Testis (tissue), 3 donors: Measurements from ENCODE around the gene SSPN. TPM values are rescaled to one million over a fixed set of nuclear protein-coding genes. Genes with fewer than 3 reads are reported as not detected.

Experiments
- DNase-seq: peaks from one replicate; pipeline ENCODE4 v3.0.0-alpha.2; 2019
- H3K27ac ChIP-seq, 2 donors: fragments of 200-600 bp; sonication (generic); one replicate each; pipeline ENCODE4 v1.5.1; 2019
- H3K27me3 ChIP-seq: fragments of 200-600 bp; sonication (generic); one replicate; pipeline ENCODE4 v1.5.1; 2019
- H3K36me3 ChIP-seq: fragments of 200-600 bp; sonication (generic); one replicate; pipeline ENCODE4 v1.5.1; 2017; ENCODE audit warnings: low read depth; ENCODE audit errors: missing control alignments
- H3K4me1 ChIP-seq: fragments of 200-600 bp; sonication (generic); one replicate; pipeline ENCODE4 v1.5.1; 2019
- H3K4me3 ChIP-seq, 2 donors: fragments of 200-600 bp; sonication (generic); one replicate each; pipeline ENCODE4 v1.5.1; 2017 to 2019
- H3K9me3 ChIP-seq: fragments of 200-600 bp; sonication (generic); one replicate; pipeline ENCODE4 v1.5.1; 2017
- POLR2A ChIP-seq: fragments of 450-650 bp; IDR thresholded peaks from one replicate; pipeline ENCODE4 v1.6.1; 2017; ENCODE audit warnings: antibody characterized with exemption, mild to moderate bottlenecking, moderate library complexity
- WGBS, 2 donors: methylation state at CpG; one replicate each; pipeline ENCODE4 v1.1.5; 2018; 5-methylcytosine and 5-hydroxymethylcytosine counted together
- intact Hi-C: fragments of 100-400 bp; cut with DNase I; formaldehyde crosslinking; loops from one replicate; pipeline ENCODE4 v1.15.1; 2023; ENCODE audit warnings: low total_unique reads
- polyA plus RNA-seq: library from polyadenylated mRNA; stranded (reverse); fragments of 350-450 nt; fragmentation: Illumina TruSeq; extraction: RNeasy Lipid Tissue Mini Kit (QIAGEN cat#74804); gene quantifications from one replicate; pipeline ENCODE4 v1.2.3, GENCODE V29; 2014; ENCODE audit warnings: low read depth, low replicate concordance; ENCODE audit not compliant: insufficient read depth
- total RNA-seq, 2 donors: library from RNA; depleted of rRNA; stranded (reverse); fragments of >200 nt; gene quantifications; one replicate each; pipeline ENCODE4 v1.2.3, GENCODE V29; 2016
- TF ChIP-seq, protein P1 (sequence below), 3 experiments: fragments of 450-650 bp in 2 of 3; fragments of 200-600 bp in 1 of 3; sonication (generic) in 1 of 3; IDR thresholded peaks; one replicate each; pipeline ENCODE4 v1.5.1; 2016 to 2019; ENCODE audit warnings: antibody characterized with exemption in 3 of 3, mild to moderate bottlenecking in 2 of 3, moderate library complexity in 1 of 3

SSPN gene
- total and polyA plus RNA-seq, 3 donors from 2014 or later = 17.8 to 41.6 (median 25.5) TPM

DNA sequence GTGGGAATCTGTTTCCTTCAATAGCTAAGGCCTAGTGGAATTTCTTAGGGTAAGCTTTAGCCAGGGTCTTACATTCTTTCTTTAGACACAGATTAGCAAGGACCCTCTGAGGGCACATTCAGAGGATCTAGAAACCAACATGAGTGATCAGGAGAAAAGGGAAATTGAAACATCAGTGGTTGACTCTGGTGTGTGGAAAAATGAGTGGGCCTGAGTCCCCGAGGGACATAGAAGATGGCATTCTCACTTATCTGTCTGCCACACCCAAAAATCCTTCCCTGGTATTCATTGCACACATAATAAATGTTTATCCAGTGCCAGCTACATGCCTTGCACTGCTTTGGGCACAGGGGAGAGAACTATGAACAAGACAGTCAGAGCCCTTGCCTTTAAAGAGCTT, 82.9 kb downstream of the SSPN start:
- TF ChIP-seq POLR2A = no peak
- TF ChIP-seq, protein P1, sequence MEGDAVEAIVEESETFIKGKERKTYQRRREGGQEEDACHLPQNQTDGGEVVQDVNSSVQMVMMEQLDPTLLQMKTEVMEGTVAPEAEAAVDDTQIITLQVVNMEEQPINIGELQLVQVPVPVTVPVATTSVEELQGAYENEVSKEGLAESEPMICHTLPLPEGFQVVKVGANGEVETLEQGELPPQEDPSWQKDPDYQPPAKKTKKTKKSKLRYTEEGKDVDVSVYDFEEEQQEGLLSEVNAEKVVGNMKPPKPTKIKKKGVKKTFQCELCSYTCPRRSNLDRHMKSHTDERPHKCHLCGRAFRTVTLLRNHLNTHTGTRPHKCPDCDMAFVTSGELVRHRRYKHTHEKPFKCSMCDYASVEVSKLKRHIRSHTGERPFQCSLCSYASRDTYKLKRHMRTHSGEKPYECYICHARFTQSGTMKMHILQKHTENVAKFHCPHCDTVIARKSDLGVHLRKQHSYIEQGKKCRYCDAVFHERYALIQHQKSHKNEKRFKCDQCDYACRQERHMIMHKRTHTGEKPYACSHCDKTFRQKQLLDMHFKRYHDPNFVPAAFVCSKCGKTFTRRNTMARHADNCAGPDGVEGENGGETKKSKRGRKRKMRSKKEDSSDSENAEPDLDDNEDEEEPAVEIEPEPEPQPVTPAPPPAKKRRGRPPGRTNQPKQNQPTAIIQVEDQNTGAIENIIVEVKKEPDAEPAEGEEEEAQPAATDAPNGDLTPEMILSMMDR (IDR thresholded peaks at IDR 0.05) = no peak
- Histone ChIP-seq H3K27ac (no peak overlapping the region), H3K9me3 (no peaks in the 10 kb centered on the region), H3K4me3 (no peak overlapping the region), H3K4me1 (peaks cover 43% of the 10 kb centered on the region), H3K27me3 (no peaks in the 10 kb centered on the region), H3K36me3 (no peaks in the 10 kb centered on the region)
- WGBS, 2 donors = 54 to 67% methylated on average over 1 of the region's 1 CpG
- intact Hi-C loops = no loop called here
- no peak for DNase-seq

DNA sequence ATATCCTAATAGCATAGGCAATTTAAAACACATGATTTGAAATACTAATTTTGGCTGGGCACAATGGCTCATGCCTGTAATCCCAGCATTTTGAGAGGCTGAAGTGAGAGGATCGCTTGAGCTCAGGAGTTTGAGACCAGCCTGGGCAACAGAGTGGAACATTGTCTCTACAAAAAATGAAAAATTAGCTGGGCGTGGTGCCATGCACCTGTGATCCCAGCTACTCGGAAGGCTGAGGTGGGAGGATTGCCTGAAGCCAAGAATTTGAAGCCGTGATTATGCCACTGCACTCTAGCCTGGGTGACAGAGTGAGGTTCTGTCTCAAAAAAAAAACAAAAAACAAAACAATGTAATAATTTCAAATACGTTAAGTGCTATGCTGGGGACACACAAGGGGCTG, 83.3 kb downstream of the SSPN start:
- Histone ChIP-seq H3K36me3 (no peaks in the 10 kb centered on the region), H3K4me1 (peaks cover 39% of the 10 kb centered on the region), H3K9me3 (no peaks in the 10 kb centered on the region), H3K27ac (no peak overlapping the region), H3K27me3 (no peaks in the 10 kb centered on the region), H3K4me3 (no peak overlapping the region)
- intact Hi-C loops = no loop called here
- TF ChIP-seq POLR2A = no peak
- TF ChIP-seq, protein P1 (IDR thresholded peaks at IDR 0.05) = no peak
- WGBS, 2 donors = 52 to 73% methylated on average over 5 of the region's 5 CpGs
- DNase-seq = no peak

- Histone ChIP-seq H3K9me3 (no peaks in the 10 kb centered on the region), H3K36me3 (no peaks in the 10 kb centered on the region), H3K4me1 (peaks cover 35% of the 10 kb centered on the region), H3K27me3 (no peaks in the 10 kb centered on the region), H3K27ac (no peak overlapping the region), H3K4me3 (no peak overlapping the region)
- no peak for DNase-seq
- no peak for TF ChIP-seq POLR2A
- TF ChIP-seq, protein P1 (IDR thresholded peaks at IDR 0.05) = no peak
- intact Hi-C loops = no loop called here
These were observed 83.7 kb downstream of the SSPN start for GRCh38 chr12:26279091-26279490.

DNA sequence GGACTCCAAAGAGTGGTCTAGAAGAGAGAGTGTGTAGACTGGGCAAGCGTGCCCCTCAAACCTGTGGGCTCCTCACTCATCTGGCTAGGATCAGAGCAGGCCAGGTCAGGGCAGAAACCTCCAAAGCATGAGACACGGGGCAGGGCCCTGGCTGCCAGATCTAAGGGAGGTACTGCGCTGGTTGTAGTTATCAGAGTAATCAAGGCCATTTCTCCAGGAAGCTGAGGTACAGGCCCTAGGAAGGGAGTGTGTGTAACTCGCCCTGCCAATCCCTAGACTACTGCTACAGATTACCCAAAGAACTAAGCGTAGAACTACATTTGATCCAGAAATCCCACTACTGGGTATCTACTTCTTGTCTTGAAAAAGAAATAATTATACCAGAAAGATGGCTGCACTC, 84.5 kb downstream of the SSPN start:
- Histone ChIP-seq H3K4me1 (peaks cover 27% of the 10 kb centered on the region), H3K27ac (no peak overlapping the region), H3K27me3 (no peaks in the 10 kb centered on the region), H3K36me3 (no peaks in the 10 kb centered on the region), H3K4me3 (no peak overlapping the region), H3K9me3 (no peaks in the 10 kb centered on the region)
- DNase-seq = no peak
- intact Hi-C loops = no loop called here
- TF ChIP-seq, protein P1 (IDR thresholded peaks at IDR 0.05) = no peak
- TF ChIP-seq POLR2A = no peak
- 61 to 97% methylated on average over 4 to 5 of the region's 5 CpGs for WGBS, 2 donors

DNA sequence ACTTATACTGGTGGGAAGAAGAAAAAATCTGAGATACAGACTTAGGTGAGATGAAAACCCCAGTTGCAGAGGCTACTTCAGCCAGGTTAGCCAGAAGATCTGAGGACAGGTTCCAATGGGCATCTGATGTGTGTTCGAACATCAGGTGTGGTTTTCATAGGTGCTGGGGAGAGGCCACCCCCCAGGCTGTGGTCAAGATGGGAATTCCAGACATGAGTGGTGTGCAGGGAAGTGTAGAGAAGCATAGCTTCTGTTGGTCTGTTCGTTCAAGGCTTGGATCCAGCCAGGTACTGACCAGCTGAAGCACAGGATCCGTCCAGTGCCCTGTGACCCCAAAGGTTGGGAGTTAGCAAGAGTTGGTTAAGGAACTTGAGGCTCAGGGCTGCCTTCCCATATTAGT, 85.5 kb downstream of the SSPN start:
- no peaks in the 10 kb centered on the region for H3K9me3 ChIP-seq
- H3K27me3 ChIP-seq = no peaks in the 10 kb centered on the region
- no peak overlapping the region for H3K27ac ChIP-seq
- H3K36me3 ChIP-seq = no peaks in the 10 kb centered on the region
- H3K4me1 ChIP-seq = peaks cover 17% of the 10 kb centered on the region
- intact Hi-C loops = no loop called here
- WGBS, 2 donors = 88 to 90% methylated on average over 3 of the region's 3 CpGs
- TF ChIP-seq, protein P1 (IDR thresholded peaks at IDR 0.05) = no peak
- TF ChIP-seq POLR2A = no peak
- no peak for DNase-seq
- no peak overlapping the region for H3K4me3 ChIP-seq
